B cell (primary cell): Measurements from ENCODE around the gene TRIP11.

ENCODE experiments used
- CTCF ChIP-seq: fragments of 200-600 bp; IDR thresholded peaks from one replicate; pipeline ENCODE4 v1.8.0; 2022; ENCODE audit warnings: antibody characterized with exemption, mild to moderate bottlenecking
- EZH2 ChIP-seq: IDR thresholded peaks from 2 replicates; pipeline ENCODE4 v1.6.1; 2012; ENCODE audit warnings: borderline replicate concordance, low read depth, mild to moderate bottlenecking, moderate library complexity, low read length; ENCODE audit not compliant: insufficient read depth, poor library complexity, severe bottlenecking

- TF ChIP-seq CTCF (no peak), EZH2 (no peak)
These were observed 96.9 kb downstream of the TRIP11 start for GRCh38 chr14:91942946-91943345.
